A549 (cell line): ENCODE measurements around the gene CBFA2T3. TPM values are rescaled to one million over a fixed set of nuclear protein-coding genes. Genes with fewer than 3 reads are reported as not detected.

Experiments
- ATAC-seq, 2 experiments: fragments of 200-7000 bp in 1 of 2; fragments of >200 bp in 1 of 2; cut with Nextera tagmentation in 1 of 2; cut with Tn5 transposase in 1 of 2; 3 replicates each; pipeline versions ENCODE4 v1.8.0 to v1.9.1; 2018 to 2020; ENCODE audit warnings: mild to moderate bottlenecking in 1 of 2, moderate library complexity in 1 of 2
- CTCF ChIA-PET: fragments of 300-600 bp; sonication (Branson Sonifier 250); formaldehyde crosslinking; extraction: SDS; loops from one replicate; lab custom pipeline; 2021; ENCODE audit warnings: antibody characterized with exemption, inconsistent platforms; lab: Yijun Ruan, JAX
- POLR2A ChIA-PET: fragments of 350-600 bp; formaldehyde crosslinking; extraction: SDS; loops from one replicate; lab custom pipeline; 2021; ENCODE audit warnings: antibody characterized with exemption, inconsistent platforms; lab: Yijun Ruan, JAX
- DNase-seq, 2 experiments: peaks; one replicate each; pipeline versions ENCODE4 v3.0.0 to v3.0.0-alpha.2; 2011 to 2016; ENCODE audit warnings: low read depth in 1 of 2, low spot score in 1 of 2
- FAIRE-seq: peaks from 2 replicates; lab custom pipeline; 2011; peaks lifted over from hg19 to GRCh38; lab: Jason Lieb, UNC
- H3K27ac ChIP-seq, 2 experiments: fragments of >200 bp; sonication (Bioruptor Twin); formaldehyde crosslinking; 3 replicates each; pipeline ENCODE4 v1.5.1; 2016 to 2017
- H3K4me1 ChIP-seq: fragments of >200 bp; sonication (Bioruptor Twin); formaldehyde crosslinking; 3 replicates; pipeline ENCODE4 v1.6.1; 2016
- H3K4me2 ChIP-seq: fragments of >200 bp; sonication (Bioruptor Twin); formaldehyde crosslinking; 3 replicates; pipeline ENCODE4 v1.6.1; 2016
- H3K4me3 ChIP-seq: fragments of >200 bp; sonication (Bioruptor Twin); formaldehyde crosslinking; 3 replicates; pipeline ENCODE4 v1.5.1; 2016
- H3K9me3 ChIP-seq: fragments of >200 bp; sonication (Bioruptor Twin); formaldehyde crosslinking; 3 replicates; pipeline ENCODE4 v1.6.1; 2016
- BCL3 ChIP-seq: fragments of >200 bp; sonication (Bioruptor Twin); formaldehyde crosslinking; IDR thresholded peaks from 3 replicates; pipeline ENCODE4 v1.6.1; 2016
- CBX2 ChIP-seq: fragments of 200-600 bp; sonication (generic); IDR thresholded peaks from 2 replicates; pipeline ENCODE4 v1.6.1; 2016; ENCODE audit warnings: low read depth, mild to moderate bottlenecking, borderline replicate concordance
- CBX8 ChIP-seq: fragments of 200-600 bp; sonication (generic); IDR thresholded peaks from 2 replicates; pipeline ENCODE4 v1.6.1; 2016
- EHMT2 ChIP-seq: fragments of 200-600 bp; sonication (generic); IDR thresholded peaks from 2 replicates; pipeline ENCODE4 v1.6.1; 2016; ENCODE audit warnings: antibody characterized with exemption, low read depth, mild to moderate bottlenecking, moderate library complexity
- ELK1 ChIP-seq: fragments of 150-350 bp; IDR thresholded peaks from 2 replicates; pipeline ENCODE4 v1.6.1; 2014; ENCODE audit warnings: low read depth, mild to moderate bottlenecking, low read length
- ESRRA ChIP-seq: fragments of 150-350 bp; IDR thresholded peaks from 2 replicates; pipeline ENCODE4 v1.6.1; 2014; ENCODE audit warnings: mild to moderate bottlenecking, low read length, borderline replicate concordance
- HOXA7 ChIP-seq: fragments of 250-450 bp; sonication (Bioruptor Pico); IDR thresholded peaks from 2 replicates; pipeline ENCODE4 v1.5.0; 2020; ENCODE audit warnings: mild to moderate bottlenecking, moderate library complexity
- KDM1A ChIP-seq: fragments of 200-600 bp; sonication (generic); IDR thresholded peaks from 2 replicates; pipeline ENCODE4 v1.6.1; 2016; ENCODE audit warnings: low read depth, mild to moderate bottlenecking
- MAFK ChIP-seq: fragments of 450-650 bp; IDR thresholded peaks from 2 replicates; pipeline ENCODE4 v1.6.1; 2014; ENCODE audit not compliant: partially characterized antibody
- MAX ChIP-seq: IDR thresholded peaks from 2 replicates; pipeline ENCODE4 v1.6.1; 2012
- NPAS2 ChIP-seq: fragments of 250-450 bp; sonication (Bioruptor Pico); IDR thresholded peaks from 2 replicates; pipeline ENCODE4 v1.8.0; 2022; ENCODE audit warnings: mild to moderate bottlenecking, moderate library complexity, borderline replicate concordance
- NR3C1 ChIP-seq: fragments of >200 bp; sonication (Bioruptor Twin); formaldehyde crosslinking; IDR thresholded peaks from 3 replicates; pipeline ENCODE4 v1.6.1; 2017
- PBX3 ChIP-seq: IDR thresholded peaks from 2 replicates; pipeline ENCODE4 v1.6.1; 2012
- RCOR1 ChIP-seq: fragments of 150-350 bp; IDR thresholded peaks from 2 replicates; pipeline ENCODE4 v1.6.1; 2014; ENCODE audit warnings: antibody characterized with exemption, low read length, low read depth
- REST ChIP-seq: fragments of 200-600 bp; sonication (generic); IDR thresholded peaks from 2 replicates; pipeline ENCODE4 v1.6.1; 2016; ENCODE audit warnings: antibody characterized with exemption, mild to moderate bottlenecking, moderate library complexity
- SREBF2 ChIP-seq: fragments of 450-650 bp; IDR thresholded peaks from 2 replicates; pipeline ENCODE4 v1.6.1; 2014; ENCODE audit warnings: mild to moderate bottlenecking, moderate library complexity
- TP53 ChIP-seq: fragments of 250-450 bp; sonication (Bioruptor Pico); IDR thresholded peaks from 2 replicates; pipeline ENCODE4 v1.5.0; 2021; ENCODE audit warnings: mild to moderate bottlenecking, moderate library complexity
- ZFP36 ChIP-seq: fragments of 450-650 bp; IDR thresholded peaks from 2 replicates; pipeline ENCODE4 v1.6.1; 2014; ENCODE audit warnings: borderline replicate concordance; ENCODE audit not compliant: partially characterized antibody
- ZNF302 ChIP-seq: fragments of 250-450 bp; sonication (Bioruptor Pico); IDR thresholded peaks from 2 replicates; pipeline ENCODE4 v1.9.0; 2021; ENCODE audit warnings: inconsistent platforms, mild to moderate bottlenecking, moderate library complexity
- WGBS: methylation state at CpG from one replicate; pipeline ENCODE4 v1.1.6; 2017; ENCODE audit errors: missing lambda C conversion rate; 5-methylcytosine and 5-hydroxymethylcytosine counted together
- polyA plus RNA-seq, 4 experiments: library from polyadenylated mRNA; depleted of rRNA in 3 of 4; stranded (reverse); fragments of >200 nt; fragmentation: RNase III in 1 of 4; extraction: RNeasy Plus Mini Kit Qiagen cat#74134 plus additional on column Dnase treatment in 1 of 4; gene quantifications; 2 replicates in 3 of 4; 3 replicates in 1 of 4; pipeline ENCODE4 v1.2.3, GENCODE V29; 2011 to 2017

Gene CBFA2T3
- polyA plus RNA-seq, 2 of the 4 experiments (the other 2 are of a cell fraction): 0.08 TPM; not detected in 1

- no peak for DNase-seq
- FAIRE-seq: no peak
- no peak overlapping the region for H3K4me2 ChIP-seq
- H3K9me3 ChIP-seq: no peaks in the 10 kb centered on the region
- H3K4me3 ChIP-seq: no peak overlapping the region
- CTCF ChIA-PET: interaction anchor here (1.2 kb wide), 1 partner anchor 29 kb away, joined by 3 read pairs; no protein-coding TSS in a partner anchor
- no peak for ATAC-seq
- 82% methylated on average over 6 of the region's 15 CpGs for WGBS
- H3K27ac ChIP-seq: no peak overlapping the region
- TF ChIP-seq BCL3 (no peak), NR3C1 (no peak)
- H3K4me1 ChIP-seq: peaks cover 10% of the 10 kb centered on the region; the same call in 2 of the 3 replicates
- POLR2A ChIA-PET: no interaction called here
Measured at GRCh38 chr16:88886420-88886844, 90.6 kb downstream of the CBFA2T3 start.

- no peak for FAIRE-seq
- H3K4me1 ChIP-seq: peaks cover 10% of the 10 kb centered on the region; the same call in 2 of the 3 replicates
- WGBS: 82% methylated on average over 23 of the region's 28 CpGs
- no peak overlapping the region for H3K4me2 ChIP-seq
- no peak for ATAC-seq
- no peak for TF ChIP-seq ELK1
- TF ChIP-seq EHMT2: no peak
- no peak for TF ChIP-seq CBX8
- TF ChIP-seq PBX3: no peak
- TF ChIP-seq ESRRA: no peak
- no peak for TF ChIP-seq ZFP36
- TF ChIP-seq KDM1A: no peak
- TF ChIP-seq ZNF302 (CRISPR knock-in tag): no peak
- no peak for TF ChIP-seq MAX
- TF ChIP-seq NPAS2 (CRISPR knock-in tag): no peak
- no peak for TF ChIP-seq REST
- no peak for TF ChIP-seq RCOR1
- no peak for TF ChIP-seq BCL3
- TF ChIP-seq TP53: no peak
- TF ChIP-seq MAFK: no peak
- no peak for TF ChIP-seq CBX2
- no peak for TF ChIP-seq SREBF2
- TF ChIP-seq HOXA7: no peak
- H3K9me3 ChIP-seq: no peaks in the 10 kb centered on the region
- POLR2A ChIA-PET: no interaction called here
- CTCF ChIA-PET: interaction anchor here (1.2 kb wide), 1 partner anchor 28 kb away, joined by 3 read pairs; no protein-coding TSS in a partner anchor
- H3K4me3 ChIP-seq: no peak overlapping the region
- H3K27ac ChIP-seq: no peak overlapping the region
- DNase-seq: no peak
Measured at GRCh38 chr16:88885693-88886280, 91.2 kb downstream of the CBFA2T3 start.
